ENCODE data around the gene LOXL3. TPM values are rescaled to one million over a fixed set of nuclear protein-coding genes. Genes with fewer than 3 reads are reported as not detected.

LOXL3 gene
- total RNA-seq, 1 donor from 2014 or later: 24.2 TPM

DNA sequence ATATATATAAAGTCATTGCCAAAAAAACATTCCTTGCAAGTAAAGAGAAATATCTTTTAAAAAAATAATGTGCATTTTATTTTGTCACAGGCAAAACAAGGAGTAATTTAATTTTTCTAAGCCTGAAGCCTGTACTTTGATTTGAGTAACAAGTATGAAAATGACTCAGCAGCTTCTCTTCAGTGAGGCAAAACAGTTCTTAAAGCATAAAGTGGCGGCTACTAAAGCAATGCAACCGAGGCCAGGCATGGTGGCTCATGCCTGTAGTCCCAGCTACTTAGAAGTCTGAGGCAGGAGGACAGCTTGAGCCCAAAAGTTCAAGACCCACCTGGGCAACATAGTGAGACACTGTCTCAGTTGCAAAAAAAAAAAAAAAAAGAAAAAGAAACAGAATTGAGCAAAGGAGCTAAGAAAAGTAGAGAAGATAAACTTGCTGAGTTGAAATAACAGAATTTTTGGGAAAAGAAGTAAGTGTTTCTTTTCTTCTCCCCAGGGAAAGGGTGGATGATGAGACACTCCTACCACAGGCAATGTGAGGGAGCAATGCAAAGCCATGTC is 30.4 kb upstream of the LOXL3 start:
- Mint-ChIP-seq H3K4me3 (no peak overlapping the region), H3K27ac (no peak overlapping the region), H3K36me3 (no peaks in the 10 kb centered on the region), H3K27me3 (ENCODE audit: insufficient read depth, low read depth) (no peaks in the 10 kb centered on the region), H3K4me1 (peaks cover 21% of the 10 kb centered on the region), H3K9me3 (no peaks in the 10 kb centered on the region)
- DNase-seq (ENCODE audit: low spot score): no peak
- H3K9ac ChIP-seq: no peak overlapping the region
- no peaks in the 10 kb centered on the region for H3K27me3 ChIP-seq
- H3K4me3 ChIP-seq: no peak overlapping the region
- no peaks in the 10 kb centered on the region for H3K4me1 ChIP-seq
- H3K36me3 ChIP-seq: no peaks in the 10 kb centered on the region
- H3F3A ChIP-seq (ENCODE audit: low read depth): no peaks in the 10 kb centered on the region
- H3K4me2 ChIP-seq: no peak overlapping the region
- H3K9me3 ChIP-seq (ENCODE audit: low read depth): no peaks in the 10 kb centered on the region
- H2AFZ ChIP-seq (replicated peaks): no peak overlapping the region
- no peak overlapping the region for H3K27ac ChIP-seq
- H4K20me1 ChIP-seq (ENCODE audit: low read depth): no peaks in the 10 kb centered on the region
- no peaks in the 10 kb centered on the region for H3K79me2 ChIP-seq (ENCODE audit: low read depth)
- TF ChIP-seq EZH2 (IDR thresholded peaks at IDR 0.05) (no peak), CTCF (IDR thresholded peaks at IDR 0.05) (no peak), EZH2phosphoT487 (IDR thresholded peaks at IDR 0.05) (no peak)

DNA sequence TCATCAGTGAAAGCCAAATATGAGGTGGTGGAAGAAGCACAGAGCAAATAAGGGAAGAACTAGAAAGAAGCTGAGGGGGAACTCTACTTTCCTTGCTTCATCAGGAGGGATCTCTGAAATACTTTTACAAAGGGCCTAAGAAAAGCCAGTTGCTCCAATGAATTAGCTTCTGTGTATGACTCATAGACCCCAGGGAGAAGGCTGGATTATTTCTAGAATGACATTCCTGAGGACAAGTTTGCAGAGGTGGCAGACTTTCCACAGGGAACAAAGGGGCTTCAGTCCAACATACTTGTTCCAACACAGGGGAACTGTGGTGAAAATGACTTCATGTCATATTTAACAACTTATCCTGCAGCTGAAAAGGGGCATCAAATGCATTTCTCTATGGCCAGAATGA is 29.8 kb upstream of the LOXL3 start:
- no peaks in the 10 kb centered on the region for H3K9me3 Mint-ChIP-seq
- no peak overlapping the region for H3K4me3 Mint-ChIP-seq
- no peaks in the 10 kb centered on the region for H3K4me1 ChIP-seq
- no peaks in the 10 kb centered on the region for H4K20me1 ChIP-seq (ENCODE audit: low read depth)
- H3K27me3 Mint-ChIP-seq (ENCODE audit: insufficient read depth, low read depth): no peaks in the 10 kb centered on the region
- no peaks in the 10 kb centered on the region for H3F3A ChIP-seq (ENCODE audit: low read depth)
- H3K4me2 ChIP-seq: no peak overlapping the region
- no peak overlapping the region for H2AFZ ChIP-seq (replicated peaks)
- no peaks in the 10 kb centered on the region for H3K27me3 ChIP-seq
- H3K79me2 ChIP-seq (ENCODE audit: low read depth): no peaks in the 10 kb centered on the region
- H3K9ac ChIP-seq: no peak overlapping the region
- peaks cover 16% of the 10 kb centered on the region for H3K4me1 Mint-ChIP-seq
- H3K36me3 ChIP-seq: no peaks in the 10 kb centered on the region
- no peaks in the 10 kb centered on the region for H3K36me3 Mint-ChIP-seq
- TF ChIP-seq CTCF (IDR thresholded peaks at IDR 0.05): no peak
- no peak for TF ChIP-seq EZH2 (IDR thresholded peaks at IDR 0.05)
- TF ChIP-seq EZH2phosphoT487 (IDR thresholded peaks at IDR 0.05): no peak
- no peak overlapping the region for H3K27ac ChIP-seq
- no peak overlapping the region for H3K4me3 ChIP-seq
- DNase-seq (ENCODE audit: low spot score): no peak
- peak overlapping the region; percentile 6 for H3K27ac Mint-ChIP-seq
- H3K9me3 ChIP-seq (ENCODE audit: low read depth): no peaks in the 10 kb centered on the region

DNA sequence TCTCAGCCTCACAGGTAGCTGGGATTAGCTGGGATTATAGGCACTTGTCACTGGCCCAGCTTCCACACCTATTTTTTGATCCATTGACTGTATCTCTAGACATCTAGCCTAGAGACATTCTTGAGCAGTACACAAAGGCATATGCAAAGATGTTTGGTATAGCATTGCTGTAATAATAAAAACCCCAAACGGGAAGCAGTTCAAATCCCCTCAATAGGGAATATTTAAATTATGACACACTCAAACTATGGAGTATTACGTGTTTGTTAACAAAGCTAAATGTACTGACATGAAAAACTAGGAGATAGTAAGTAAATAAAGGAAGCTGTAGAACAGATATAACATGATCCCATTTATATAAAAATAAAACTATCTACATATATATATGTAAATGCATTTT is 28.4 kb upstream of the LOXL3 start:
- Mint-ChIP-seq H3K9me3 (no peaks in the 10 kb centered on the region), H3K4me1 (peaks cover 18% of the 10 kb centered on the region), H3K36me3 (no peaks in the 10 kb centered on the region), H3K4me3 (no peak overlapping the region), H3K27me3 (ENCODE audit: insufficient read depth, low read depth) (peaks cover 2% of the 10 kb centered on the region), H3K27ac (no peak overlapping the region)
- no peaks in the 10 kb centered on the region for H3K79me2 ChIP-seq (ENCODE audit: low read depth)
- no peaks in the 10 kb centered on the region for H4K20me1 ChIP-seq (ENCODE audit: low read depth)
- H3K4me3 ChIP-seq: no peak overlapping the region
- DNase-seq (ENCODE audit: low spot score): no peak
- H3K4me2 ChIP-seq: no peak overlapping the region
- no peaks in the 10 kb centered on the region for H3K27me3 ChIP-seq
- H3K4me1 ChIP-seq: no peaks in the 10 kb centered on the region
- no peaks in the 10 kb centered on the region for H3F3A ChIP-seq (ENCODE audit: low read depth)
- H3K9ac ChIP-seq: no peak overlapping the region
- H3K27ac ChIP-seq: no peak overlapping the region
- TF ChIP-seq EZH2 (IDR thresholded peaks at IDR 0.05): no peak
- TF ChIP-seq CTCF (IDR thresholded peaks at IDR 0.05): no peak
- TF ChIP-seq EZH2phosphoT487 (IDR thresholded peaks at IDR 0.05): no peak
- no peaks in the 10 kb centered on the region for H3K36me3 ChIP-seq
- H2AFZ ChIP-seq (replicated peaks): no peak overlapping the region
- no peaks in the 10 kb centered on the region for H3K9me3 ChIP-seq (ENCODE audit: low read depth)
